NB4 (cell line): Measurements from ENCODE around the gene GCK.

Source experiments
- DNase-seq: peaks from one replicate; pipeline ENCODE4 v3.0.0; 2010; ENCODE audit warnings: low read depth
- H3K4me3 ChIP-seq: one replicate; pipeline ENCODE4 v1.5.1; 2011; ENCODE audit warnings: mild to moderate bottlenecking, low read depth, low read length, moderate library complexity
- MYC ChIP-seq: IDR thresholded peaks from 2 replicates; pipeline ENCODE4 v1.6.1; 2011; ENCODE audit warnings: low read depth, low read length
- POLR2A ChIP-seq: IDR thresholded peaks from 2 replicates; pipeline ENCODE4 v1.6.1; 2011; ENCODE audit warnings: mild to moderate bottlenecking; ENCODE audit not compliant: insufficient read length; ENCODE audit errors: extremely low read depth
- TF ChIP-seq, protein P1 (sequence below): IDR thresholded peaks from one replicate; pipeline ENCODE4 v1.5.1; 2012; ENCODE audit warnings: low read depth, low read length
- TF ChIP-seq, protein P2 (sequence below): IDR thresholded peaks from 2 replicates; pipeline ENCODE4 v1.6.1; 2011; ENCODE audit warnings: low read depth, low read length

Gene GCK

DNA sequence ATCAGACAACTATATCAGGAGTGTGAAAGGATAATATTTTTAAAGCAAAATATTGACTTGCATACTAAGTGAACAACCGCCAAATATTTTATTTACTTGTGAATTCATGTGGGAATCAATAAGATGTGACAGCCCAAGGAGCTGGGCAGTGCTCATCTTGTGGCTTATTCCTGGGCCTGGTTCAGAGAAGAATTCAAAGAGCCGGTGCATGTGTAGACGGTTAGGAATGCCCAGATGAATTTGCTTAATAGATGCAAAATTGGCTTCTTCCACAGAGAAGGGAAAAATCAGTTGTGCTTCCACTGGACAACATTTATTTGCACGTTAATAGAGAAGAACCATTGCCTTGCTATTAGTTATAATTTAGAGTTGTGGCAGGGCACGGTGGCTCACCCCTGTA, 52.5 kb downstream of the GCK start:
- TF ChIP-seq MYC: no peak
- TF ChIP-seq, protein P1, sequence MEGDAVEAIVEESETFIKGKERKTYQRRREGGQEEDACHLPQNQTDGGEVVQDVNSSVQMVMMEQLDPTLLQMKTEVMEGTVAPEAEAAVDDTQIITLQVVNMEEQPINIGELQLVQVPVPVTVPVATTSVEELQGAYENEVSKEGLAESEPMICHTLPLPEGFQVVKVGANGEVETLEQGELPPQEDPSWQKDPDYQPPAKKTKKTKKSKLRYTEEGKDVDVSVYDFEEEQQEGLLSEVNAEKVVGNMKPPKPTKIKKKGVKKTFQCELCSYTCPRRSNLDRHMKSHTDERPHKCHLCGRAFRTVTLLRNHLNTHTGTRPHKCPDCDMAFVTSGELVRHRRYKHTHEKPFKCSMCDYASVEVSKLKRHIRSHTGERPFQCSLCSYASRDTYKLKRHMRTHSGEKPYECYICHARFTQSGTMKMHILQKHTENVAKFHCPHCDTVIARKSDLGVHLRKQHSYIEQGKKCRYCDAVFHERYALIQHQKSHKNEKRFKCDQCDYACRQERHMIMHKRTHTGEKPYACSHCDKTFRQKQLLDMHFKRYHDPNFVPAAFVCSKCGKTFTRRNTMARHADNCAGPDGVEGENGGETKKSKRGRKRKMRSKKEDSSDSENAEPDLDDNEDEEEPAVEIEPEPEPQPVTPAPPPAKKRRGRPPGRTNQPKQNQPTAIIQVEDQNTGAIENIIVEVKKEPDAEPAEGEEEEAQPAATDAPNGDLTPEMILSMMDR: no peak
- TF ChIP-seq, protein P2, sequence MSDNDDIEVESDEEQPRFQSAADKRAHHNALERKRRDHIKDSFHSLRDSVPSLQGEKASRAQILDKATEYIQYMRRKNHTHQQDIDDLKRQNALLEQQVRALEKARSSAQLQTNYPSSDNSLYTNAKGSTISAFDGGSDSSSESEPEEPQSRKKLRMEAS: no peak
- no peak for TF ChIP-seq POLR2A
- H3K4me3 ChIP-seq: no peak overlapping the region
- DNase-seq: no peak

DNA sequence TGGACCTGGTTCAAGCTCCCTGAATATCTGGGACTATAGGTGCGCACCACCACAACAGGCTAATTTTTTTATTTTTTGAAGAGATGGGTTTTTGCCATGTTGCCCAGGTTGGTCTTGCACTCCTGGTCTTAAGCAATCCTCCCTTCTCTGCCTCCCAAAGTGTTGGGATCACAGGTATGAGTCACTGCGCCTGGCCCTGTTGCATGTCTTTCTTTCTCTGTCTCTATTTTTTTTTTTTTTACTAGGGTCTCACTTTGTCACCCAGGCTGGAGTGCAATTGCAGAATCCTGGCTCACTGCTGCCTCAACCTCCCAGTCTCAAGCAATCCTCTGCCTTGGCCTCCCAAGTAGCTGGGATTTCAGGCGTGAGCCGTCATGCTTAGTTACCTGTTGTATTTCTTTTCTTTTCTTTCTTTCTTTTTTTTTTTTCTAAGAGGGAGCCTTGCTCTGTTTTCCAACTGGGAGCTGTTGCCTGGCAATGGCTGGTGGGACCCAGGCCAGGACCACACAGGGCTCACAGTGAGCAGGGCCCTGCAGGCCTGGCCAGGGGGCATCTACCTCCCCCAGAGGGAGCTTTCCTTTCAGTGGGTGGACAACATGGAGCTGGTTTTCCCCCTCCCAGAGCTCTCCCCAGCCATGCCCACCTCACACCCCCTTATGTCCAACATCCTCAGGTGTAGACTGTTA, 54.2 kb downstream of the GCK start:
- no peak for TF ChIP-seq MYC
- TF ChIP-seq, protein P1: no peak
- TF ChIP-seq, protein P2: no peak
- TF ChIP-seq POLR2A: no peak
- no peak overlapping the region for H3K4me3 ChIP-seq
- no peak for DNase-seq

DNA sequence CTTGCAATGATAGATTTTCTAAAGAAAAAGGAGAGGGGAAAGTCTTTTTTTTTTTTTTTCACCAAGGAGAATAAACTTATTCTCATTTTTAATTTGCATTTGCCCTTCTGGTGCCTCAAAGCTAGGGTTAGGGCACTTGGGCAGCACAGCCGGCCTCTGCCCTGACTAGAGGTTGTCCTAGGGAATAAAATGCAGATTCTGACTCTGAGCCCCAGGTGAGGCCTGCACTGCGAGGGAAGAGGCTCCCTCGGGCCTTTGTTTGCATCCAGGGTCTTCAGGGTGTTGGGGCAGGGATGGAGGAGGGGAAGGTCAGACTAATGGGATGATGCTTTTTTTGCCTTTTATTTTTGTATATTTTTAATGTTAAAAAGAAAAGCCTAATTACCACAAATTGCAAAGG, 55.9 kb downstream of the GCK start:
- no peak for DNase-seq
- TF ChIP-seq MYC (no peak), POLR2A (no peak)
- TF ChIP-seq, protein P2: no peak
- TF ChIP-seq, protein P1: no peak
- no peak overlapping the region for H3K4me3 ChIP-seq

DNA sequence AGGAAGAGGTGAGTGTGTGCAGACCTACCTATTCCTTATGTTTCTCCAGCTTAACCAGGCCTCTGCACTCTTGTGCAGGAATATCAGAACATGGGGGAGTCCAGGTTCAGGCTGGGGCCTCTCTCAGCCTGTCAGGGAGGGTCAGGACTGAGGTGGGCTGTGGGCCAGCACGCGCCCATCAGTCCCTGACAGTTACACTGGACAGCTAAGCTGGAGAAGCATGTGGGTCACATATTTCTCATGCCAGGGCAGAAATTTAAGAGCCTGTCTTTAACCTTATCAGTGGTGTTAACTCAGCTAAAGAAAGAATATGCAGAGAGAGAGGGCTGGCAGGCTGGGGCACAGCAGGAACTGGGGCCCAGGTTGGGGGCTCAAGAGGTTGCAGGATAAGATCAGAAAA, 57.2 kb downstream of the GCK start:
- no peak overlapping the region for H3K4me3 ChIP-seq
- TF ChIP-seq, protein P2: no peak
- TF ChIP-seq MYC (no peak), POLR2A (no peak)
- TF ChIP-seq, protein P1: no peak
- no peak for DNase-seq

DNA sequence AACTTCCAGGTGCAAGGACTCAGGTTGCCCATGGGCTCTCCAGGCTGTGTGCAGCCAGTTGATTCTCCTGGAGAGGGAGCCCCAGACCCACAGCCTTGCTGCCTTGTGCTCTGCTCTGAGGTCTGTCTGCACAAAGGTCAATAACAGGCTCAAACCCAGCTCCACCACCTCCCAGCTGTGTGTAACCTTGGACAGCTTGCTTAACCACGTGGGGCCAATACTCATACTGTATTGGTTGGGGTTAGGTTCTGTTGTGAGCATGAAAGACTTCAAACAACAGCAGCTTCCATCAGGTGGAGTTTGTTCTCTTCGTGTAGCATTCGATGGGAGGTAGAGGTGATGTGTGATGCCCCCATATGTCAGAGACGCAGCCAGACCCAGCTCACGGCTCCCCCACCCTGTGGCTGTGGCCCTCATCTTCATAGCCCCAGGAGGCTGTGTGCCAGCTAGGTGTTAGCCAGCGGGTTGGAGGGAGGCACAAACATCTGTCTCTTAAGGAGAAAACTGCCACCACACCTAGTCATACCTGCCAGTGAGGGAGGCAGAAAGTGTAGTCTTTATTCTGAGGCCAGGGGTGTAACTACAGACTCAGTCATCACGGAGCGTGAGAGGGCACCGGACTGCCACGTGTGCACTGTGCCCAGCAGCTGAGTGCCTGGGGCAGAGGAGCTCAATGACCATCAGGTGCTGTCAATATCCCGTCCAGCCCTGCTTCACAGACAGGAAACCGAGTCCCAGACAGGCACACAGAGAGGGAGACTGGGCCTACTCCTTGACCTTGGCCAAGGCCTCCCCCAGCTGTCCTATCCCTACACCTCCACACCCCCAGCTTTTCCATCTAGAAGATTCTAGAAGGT, 57.8 kb downstream of the GCK start:
- peak; percentile 64 for DNase-seq
- TF ChIP-seq POLR2A: no peak
- TF ChIP-seq, protein P2: peak; percentile 85
- no peak for TF ChIP-seq MYC
- TF ChIP-seq, protein P1: peak; percentile 39
- H3K4me3 ChIP-seq: no peak overlapping the region
